Measurements from ENCODE around the gene FAM117A. TPM values are rescaled to one million over a fixed set of nuclear protein-coding genes. Genes with fewer than 3 reads are reported as not detected.

FAM117A gene
- total and polyA plus RNA-seq, 2 of the 8 experiments (the other 6 are each of a cell fraction or from before 2014, with no cell fraction given), result 28.4 to 45.7 TPM

- TF ChIP-seq CHD7 (IDR thresholded peaks at IDR 0.05; ENCODE audit: insufficient replicate concordance, low read length) (no peak), TAF7 (optimal IDR thresholded peaks at IDR 0.05; ENCODE audit: borderline replicate concordance, low read depth, low read length) (peak; percentile 89), USF2 (IDR thresholded peaks at IDR 0.05; ENCODE audit: low read length) (peak; percentile 91), GTF2F1 (IDR thresholded peaks at IDR 0.05; ENCODE audit: borderline replicate concordance, low read depth, low read length) (peak; percentile 51; the same call in 1 of the 2 replicates), RNF2 (IDR thresholded peaks at IDR 0.05; ENCODE audit: borderline replicate concordance, low read depth, low read length, missing control alignments, poor library complexity, severe bottlenecking) (no peak), CREB1 (IDR thresholded peaks at IDR 0.05) (peak; percentile 79), SP4 (IDR thresholded peaks at IDR 0.05; ENCODE audit: low read length) (no peak), RBBP5 (IDR thresholded peaks at IDR 0.05; ENCODE audit: borderline replicate concordance, low read depth, low read length) (0 out of 2 replicates have a peak, but pooled peaks have one; percentile 10)
These were observed at the start of gene FAM117A (continued) for GRCh38 chr17:49763735-49764558.

Measured in H1 (cell line).